ENCODE data around the gene ZBTB7C.

DNA sequence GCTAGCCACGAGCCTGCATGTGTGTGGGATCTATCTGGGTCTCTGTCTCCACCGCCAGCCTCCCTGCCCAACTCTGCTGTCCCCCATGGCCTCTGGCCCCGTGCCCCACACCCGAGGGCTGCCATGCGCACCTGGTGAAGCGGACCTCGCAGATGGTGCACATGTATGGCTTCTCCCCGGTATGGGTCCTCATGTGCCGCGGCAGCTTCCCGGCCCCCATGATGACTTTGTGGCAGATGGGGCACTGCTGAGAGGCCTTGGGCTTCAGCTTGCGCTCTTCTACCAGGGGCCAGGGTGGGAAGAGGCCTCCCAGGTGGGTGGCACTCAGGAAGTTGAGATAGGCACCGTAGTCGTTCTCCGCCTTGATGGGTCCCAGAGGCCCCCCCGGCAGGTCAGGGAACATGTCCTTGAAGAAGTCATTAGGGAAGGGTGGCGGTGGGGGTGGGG lies 369.4 kb downstream of the ZBTB7C start:
- TF ChIP-seq LEF1 (IDR thresholded peaks at IDR 0.05; ENCODE audit: borderline replicate concordance) (no peak), NFRKB (IDR thresholded peaks at IDR 0.05) (no peak), ZNF384 (IDR thresholded peaks at IDR 0.05) (no peak), TARDBP (IDR thresholded peaks at IDR 0.05) (no peak), FOXM1 (IDR thresholded peaks at IDR 0.05; ENCODE audit: borderline replicate concordance) (no peak), BHLHE40 (IDR thresholded peaks at IDR 0.05; ENCODE audit: borderline replicate concordance) (no peak), FOXA1 (IDR thresholded peaks at IDR 0.05) (no peak), CTBP1 (IDR thresholded peaks at IDR 0.05; ENCODE audit: borderline replicate concordance) (no peak), SP1 (IDR thresholded peaks at IDR 0.05) (no peak), ARNT (IDR thresholded peaks at IDR 0.05) (no peak), ELF4 (IDR thresholded peaks at IDR 0.05) (no peak), FOXK2 (IDR thresholded peaks at IDR 0.05) (no peak)
- TF ChIP-seq, protein P1, sequence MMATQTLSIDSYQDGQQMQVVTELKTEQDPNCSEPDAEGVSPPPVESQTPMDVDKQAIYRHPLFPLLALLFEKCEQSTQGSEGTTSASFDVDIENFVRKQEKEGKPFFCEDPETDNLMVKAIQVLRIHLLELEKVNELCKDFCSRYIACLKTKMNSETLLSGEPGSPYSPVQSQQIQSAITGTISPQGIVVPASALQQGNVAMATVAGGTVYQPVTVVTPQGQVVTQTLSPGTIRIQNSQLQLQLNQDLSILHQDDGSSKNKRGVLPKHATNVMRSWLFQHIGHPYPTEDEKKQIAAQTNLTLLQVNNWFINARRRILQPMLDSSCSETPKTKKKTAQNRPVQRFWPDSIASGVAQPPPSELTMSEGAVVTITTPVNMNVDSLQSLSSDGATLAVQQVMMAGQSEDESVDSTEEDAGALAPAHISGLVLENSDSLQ (IDR thresholded peaks at IDR 0.05): no peak
